ENCODE results near the gene CRACR2A.

CRACR2A gene

DNA sequence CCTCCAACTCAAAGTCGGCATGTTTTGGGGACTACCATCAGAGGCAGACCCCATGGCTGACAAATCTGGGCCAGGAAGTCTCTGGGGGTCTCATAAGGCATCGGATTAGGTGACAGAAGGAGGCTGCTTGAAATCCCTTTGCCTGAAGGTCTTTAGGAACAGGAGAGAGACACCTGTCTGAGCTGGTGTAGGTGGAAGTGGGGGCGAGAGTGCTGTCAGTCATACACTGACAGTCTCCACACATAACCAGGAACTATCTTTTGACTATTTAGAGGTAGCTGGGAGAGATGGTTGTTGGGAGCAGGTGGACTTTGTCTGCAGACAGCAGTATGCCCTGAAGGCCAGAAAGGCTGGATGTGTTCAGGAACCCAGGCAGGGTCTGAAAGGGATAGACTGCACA, 163.2 kb downstream of the CRACR2A start:
- no peak for FAIRE-seq

DNA sequence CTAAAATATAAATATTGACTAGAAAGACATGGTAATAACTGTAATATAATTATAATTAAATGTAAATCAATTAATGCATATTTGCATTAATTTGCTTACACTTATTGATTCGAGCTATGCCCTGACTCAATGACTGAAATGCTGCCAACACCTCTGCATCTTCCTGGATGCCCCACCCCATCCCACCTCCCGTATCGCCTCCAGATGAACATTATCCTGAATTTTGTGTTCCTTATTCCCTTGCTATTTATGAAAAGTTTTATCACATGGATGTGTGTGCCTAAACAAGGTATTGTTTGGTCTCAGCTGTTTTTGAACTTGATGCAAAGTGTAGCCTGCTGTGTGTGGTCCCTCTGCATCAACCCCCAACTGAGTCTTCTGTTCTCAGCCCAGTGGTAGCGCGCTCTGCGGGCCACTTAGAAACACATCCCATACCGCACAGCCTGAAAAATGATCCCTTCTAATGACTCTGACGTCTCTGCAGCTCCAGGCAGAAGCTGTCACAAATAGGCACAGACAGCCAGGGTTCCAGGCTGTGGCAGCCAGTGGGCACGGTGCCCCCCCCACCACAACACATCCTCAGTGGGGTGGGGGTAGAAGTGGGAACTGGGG, 165.4 kb downstream of the CRACR2A start:
- no peak for FAIRE-seq

DNA sequence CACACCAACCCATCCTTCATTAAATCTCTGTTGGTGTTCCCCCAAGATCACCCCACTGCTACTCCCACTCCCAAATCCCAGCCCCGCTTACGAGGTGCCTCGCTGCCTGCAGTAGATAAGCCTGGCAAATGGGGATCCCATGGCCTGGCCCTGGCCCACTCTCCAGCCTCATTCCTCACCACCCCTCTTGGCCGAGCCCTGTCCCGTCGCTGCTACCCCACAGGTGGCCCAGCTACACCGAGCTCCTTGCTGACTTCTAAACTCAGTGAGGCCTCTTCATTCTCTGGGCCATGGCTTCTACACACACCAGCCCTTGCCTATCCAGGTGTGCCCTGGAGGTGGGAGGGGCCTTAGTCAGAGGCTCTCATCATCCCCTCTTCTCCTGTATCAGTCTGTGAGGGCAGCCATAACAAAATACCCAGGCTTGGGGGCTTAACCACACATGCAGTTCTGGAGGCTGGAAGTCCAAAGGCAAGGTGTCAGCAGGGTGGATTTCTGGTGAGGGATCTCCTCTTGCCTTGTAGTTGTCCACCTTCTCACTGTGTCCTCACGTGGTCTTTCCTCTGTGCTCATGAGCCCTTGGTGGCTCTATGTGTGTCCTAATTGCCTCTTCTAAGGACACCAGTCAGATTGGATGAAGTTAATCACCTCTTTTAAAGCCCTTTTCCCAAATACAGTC, 169.1 kb downstream of the CRACR2A start:
- no peak for FAIRE-seq

DNA sequence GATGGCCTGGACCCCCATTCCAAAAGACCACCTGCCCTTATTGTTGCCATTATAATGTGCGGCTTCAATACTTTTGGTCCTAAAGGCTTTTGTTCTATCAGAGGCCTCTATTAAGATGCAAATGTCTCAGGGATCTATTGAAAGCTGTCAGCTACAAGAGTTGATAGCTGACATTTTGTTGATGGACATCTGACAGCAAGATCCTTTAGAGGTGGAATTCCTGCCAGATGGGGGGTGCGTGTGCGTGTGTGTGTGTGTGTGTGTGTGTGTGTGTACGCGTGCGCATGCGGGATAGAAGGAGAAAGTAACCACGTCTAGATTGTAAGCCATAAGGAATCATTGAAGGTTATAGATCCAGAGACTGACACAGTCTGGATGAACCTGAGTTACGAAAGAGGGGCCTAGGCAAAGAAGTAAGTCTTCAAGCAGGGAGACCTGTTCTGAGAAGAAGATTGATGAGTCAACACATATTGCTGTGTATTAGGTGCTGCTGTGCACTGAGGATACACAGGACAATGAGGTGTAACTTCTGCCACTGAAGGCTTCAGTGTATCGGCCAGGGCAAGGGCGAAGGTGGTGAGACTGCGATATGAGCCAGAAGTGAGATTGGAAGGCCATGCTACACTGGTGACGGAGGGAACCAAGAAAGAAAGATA, 172.7 kb downstream of the CRACR2A start:
- FAIRE-seq, result no peak

DNA sequence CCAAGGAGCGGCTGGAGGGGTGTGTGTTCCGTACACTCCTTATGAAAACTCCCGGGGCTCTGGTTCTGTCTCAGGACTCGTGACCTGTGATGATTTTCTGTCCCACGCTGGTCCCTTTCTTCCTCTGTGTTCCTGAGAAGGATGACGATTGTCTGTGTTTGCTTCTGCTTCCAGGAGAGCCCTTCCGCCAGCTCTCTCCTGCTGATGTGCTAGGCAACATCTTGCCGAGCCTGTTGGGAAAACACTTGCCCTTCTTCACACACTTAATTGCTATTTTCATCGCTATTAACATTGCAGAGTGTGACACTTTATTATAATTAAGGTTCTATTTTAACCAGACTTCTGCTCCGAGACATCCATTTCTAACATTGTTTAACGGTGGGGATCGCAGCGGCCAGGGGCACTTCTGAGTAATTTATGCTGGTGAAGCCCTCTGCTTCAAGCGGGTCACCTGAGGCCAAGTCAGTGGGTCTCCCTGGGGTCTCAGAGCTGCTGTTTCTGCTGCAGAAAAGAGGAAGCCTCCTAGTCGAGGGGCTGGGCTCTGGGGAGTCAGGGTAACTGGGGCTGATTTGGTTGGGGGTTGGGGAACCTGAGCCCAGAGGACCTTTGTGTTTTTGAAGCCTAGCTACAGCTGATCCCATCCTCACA, 173.3 kb downstream of the CRACR2A start:
- no peak for FAIRE-seq

DNA sequence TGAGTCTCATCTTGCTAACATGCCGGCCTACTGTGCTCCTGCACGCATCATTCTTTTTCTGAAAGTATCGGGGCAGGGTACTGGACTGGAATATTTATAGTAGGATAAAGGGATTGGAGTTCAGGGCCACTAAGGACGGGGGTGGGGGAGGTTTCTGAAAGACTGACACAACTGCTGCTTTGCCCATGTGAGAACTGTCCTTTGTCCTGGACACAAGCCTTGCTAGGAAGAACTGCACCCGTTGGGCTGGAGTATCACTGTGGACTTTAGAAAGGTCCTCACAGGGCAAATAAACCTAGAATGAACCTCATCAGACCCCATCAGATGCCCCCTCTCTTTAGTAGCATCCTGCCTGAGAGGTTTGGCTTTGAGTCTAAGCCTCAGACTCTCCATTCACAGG, 174.4 kb downstream of the CRACR2A start:
- FAIRE-seq, result no peak

DNA sequence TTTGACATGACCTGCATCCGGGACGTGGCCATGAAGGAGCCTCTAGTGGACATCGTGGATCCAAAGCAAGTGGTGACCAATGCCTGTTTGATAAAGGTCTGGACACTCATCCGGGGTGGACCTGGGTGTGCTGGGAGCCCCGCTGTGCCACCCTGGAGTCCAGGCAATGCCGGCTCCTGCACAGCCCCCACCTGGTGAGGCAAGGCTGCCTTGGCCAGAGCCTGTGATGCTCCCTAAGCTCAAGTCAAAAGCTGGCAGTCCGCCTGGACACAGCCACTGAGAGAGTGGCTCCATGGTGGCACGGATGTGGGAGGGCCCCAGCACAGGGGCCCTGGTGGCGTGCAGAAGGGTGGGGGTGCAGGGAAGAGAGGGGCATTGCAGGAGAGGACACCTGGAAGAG, 176.0 kb downstream of the CRACR2A start:
- no peak for FAIRE-seq

DNA sequence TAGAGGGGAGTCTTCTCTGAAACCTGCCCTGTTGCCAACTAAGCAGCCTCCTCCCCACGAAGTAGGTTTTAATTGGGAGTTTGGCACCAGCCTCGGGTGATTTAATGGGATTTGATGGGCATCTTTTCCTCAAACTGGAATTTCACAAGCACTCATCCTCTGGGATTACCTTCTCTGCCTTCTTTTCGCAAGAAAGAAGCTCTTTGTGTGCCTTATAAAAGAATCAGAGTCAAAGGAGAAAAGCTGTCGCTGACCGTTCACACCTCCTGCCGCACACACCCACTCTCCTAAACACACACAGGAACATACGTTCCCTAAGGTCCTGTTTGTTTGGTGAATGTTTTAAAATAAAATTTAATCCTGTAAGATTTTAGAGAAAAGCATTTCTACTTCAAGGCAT, 177.9 kb downstream of the CRACR2A start:
- no peak for FAIRE-seq

DNA sequence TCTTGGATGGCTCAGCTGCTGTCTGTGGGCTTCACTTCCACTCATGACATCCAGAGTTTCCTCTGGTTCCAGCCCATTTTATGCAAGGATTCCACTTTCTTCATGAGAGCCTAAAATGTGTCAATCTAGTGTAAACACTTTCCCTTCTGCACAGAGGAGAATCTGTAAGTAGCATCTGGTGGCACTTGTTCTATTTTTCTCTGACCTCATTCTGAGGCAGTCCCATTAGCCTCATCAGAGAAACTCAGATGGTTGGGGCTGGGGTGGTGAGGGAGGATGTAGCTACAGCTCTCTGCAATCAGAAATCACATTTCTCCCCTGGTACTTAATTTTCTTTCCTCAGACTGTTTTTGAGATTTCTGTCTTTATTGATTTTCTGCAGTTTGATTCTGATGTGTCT, 180.3 kb downstream of the CRACR2A start:
- FAIRE-seq, result no peak

DNA sequence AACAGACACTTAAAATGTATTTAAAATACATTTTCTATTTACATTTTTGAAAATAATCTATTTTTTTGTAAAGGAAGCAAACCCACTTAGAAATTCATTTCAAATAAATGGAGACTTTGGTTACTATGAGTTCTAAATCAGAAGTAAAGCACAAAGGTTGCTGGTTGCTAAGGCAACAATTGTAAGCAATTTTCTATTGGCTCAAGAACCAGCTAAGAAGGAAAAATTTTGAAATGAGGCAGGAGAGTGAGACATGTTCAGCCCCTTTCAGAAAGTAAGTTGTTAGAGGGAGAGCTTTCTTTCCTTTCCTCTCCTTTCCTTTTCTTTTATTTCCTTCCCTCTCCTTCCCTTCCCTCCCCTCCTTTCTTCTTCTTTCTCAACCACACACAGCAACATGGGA, 181.2 kb downstream of the CRACR2A start:
- no peak for FAIRE-seq

DNA sequence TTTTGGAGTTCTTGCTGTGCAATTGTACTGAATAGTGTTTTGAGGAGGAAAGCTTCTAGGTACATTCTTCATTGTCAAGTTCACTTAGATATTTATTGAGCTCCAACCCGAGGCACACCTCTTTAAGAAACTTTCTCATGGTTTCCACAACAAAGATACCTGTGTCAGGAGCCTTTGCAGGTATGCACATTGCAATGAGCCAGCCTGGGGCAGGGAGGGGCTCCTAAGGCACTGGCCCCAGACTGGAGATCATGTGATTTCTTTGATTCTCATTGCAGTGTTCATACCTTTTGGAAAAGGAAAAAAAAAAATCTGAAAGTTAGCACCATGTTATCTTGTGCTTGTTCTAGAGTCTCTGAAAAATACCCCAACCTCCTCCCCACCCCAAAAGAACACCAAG, 181.6 kb downstream of the CRACR2A start:
- no peak for FAIRE-seq

DNA sequence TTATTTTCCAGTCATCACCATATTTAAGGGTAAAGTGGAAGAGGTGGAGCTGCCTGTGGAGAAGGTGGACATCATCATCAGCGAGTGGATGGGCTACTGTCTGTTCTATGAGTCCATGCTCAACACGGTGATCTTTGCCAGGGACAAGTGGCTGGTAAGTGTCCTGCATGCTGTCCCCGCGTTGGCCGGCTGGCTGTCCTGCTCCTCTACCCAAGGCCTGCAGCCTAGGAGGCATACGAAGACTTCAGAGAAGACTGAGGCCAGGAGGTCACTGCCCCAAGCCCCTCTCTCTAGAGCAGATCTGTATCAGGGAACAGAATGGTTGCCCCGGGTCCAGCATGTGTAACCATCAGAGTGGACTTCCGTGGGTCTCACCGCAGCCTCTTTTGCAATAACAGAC, 184.2 kb downstream of the CRACR2A start:
- FAIRE-seq, result no peak

DNA sequence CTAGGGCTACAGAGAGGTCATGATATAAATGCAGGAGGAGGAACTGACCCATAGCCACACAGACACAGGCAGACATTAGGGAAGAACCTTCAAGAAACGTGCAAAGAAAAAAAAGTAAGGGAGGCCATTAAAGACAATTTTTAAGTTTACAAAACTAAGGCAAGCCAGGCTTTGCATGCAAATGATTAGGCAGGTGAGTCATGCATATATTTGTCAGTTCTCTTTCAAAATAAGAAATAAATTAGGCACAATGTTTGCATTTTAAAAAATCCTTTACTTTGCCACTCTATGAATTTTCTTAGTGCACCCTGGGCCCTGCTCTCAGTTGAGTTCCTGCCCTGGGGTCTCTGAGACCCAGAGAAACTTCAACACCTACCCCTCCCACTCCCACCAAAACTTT, 186.9 kb downstream of the CRACR2A start:
- no peak for FAIRE-seq
